KMS-11 (cell line): Measurements from ENCODE around the gene CTNNA3.

Experiments
- H2AFZ ChIP-seq: fragments of 200-600 bp; sonication (generic); 2 replicates; pipeline ENCODE4 v1.6.1; 2016; ENCODE audit warnings: antibody characterized with exemption, mixed run types, low read depth
- H3K27ac ChIP-seq: fragments of 200-600 bp; sonication (generic); 2 replicates; pipeline ENCODE4 v1.6.1; 2016; ENCODE audit warnings: mild to moderate bottlenecking, mixed run types
- H3K27me3 ChIP-seq: fragments of 200-600 bp; sonication (generic); 2 replicates; pipeline ENCODE4 v1.6.1; 2017; ENCODE audit warnings: mild to moderate bottlenecking, low read depth, mixed run types, moderate library complexity; ENCODE audit not compliant: insufficient read depth
- H3K36me3 ChIP-seq: fragments of 200-600 bp; sonication (generic); 2 replicates; pipeline ENCODE4 v1.6.1; 2017; ENCODE audit warnings: mild to moderate bottlenecking, mixed run types; ENCODE audit not compliant: insufficient read depth
- H3K4me1 ChIP-seq: fragments of 200-600 bp; sonication (generic); 2 replicates; pipeline ENCODE4 v1.6.1; 2016; ENCODE audit warnings: mild to moderate bottlenecking, low read depth, mixed run types; ENCODE audit not compliant: poor library complexity, severe bottlenecking
- H3K4me2 ChIP-seq: fragments of 200-600 bp; sonication (generic); 2 replicates; pipeline ENCODE4 v1.7.0; 2016; ENCODE audit warnings: mild to moderate bottlenecking, mixed run types
- H3K4me3 ChIP-seq: fragments of 200-600 bp; sonication (generic); IDR thresholded peaks from 2 replicates; pipeline ENCODE4 v1.6.1; 2017; ENCODE audit warnings: low read depth, low read length, mixed read lengths; ENCODE audit not compliant: insufficient read depth
- H3K79me2 ChIP-seq: fragments of 200-600 bp; sonication (generic); 2 replicates; pipeline ENCODE4 v1.6.1; 2016; ENCODE audit warnings: low read depth, mixed run types; ENCODE audit not compliant: insufficient read depth
- H3K9ac ChIP-seq: fragments of 200-600 bp; sonication (generic); 2 replicates; pipeline ENCODE4 v1.6.1; 2016; ENCODE audit warnings: mild to moderate bottlenecking, mixed run types
- H4K20me1 ChIP-seq: fragments of 200-600 bp; sonication (generic); 2 replicates; pipeline ENCODE4 v1.6.1; 2016; ENCODE audit warnings: mild to moderate bottlenecking, mixed run types; ENCODE audit not compliant: insufficient read depth
- CTCF ChIP-seq: fragments of 200-600 bp; sonication (generic); conservative IDR thresholded peaks from 2 replicates; pipeline ENCODE4 v1.6.1; 2017; ENCODE audit warnings: low read depth, mild to moderate bottlenecking, antibody characterized with exemption, low read length, moderate library complexity, mixed read lengths

The CTNNA3 gene

DNA sequence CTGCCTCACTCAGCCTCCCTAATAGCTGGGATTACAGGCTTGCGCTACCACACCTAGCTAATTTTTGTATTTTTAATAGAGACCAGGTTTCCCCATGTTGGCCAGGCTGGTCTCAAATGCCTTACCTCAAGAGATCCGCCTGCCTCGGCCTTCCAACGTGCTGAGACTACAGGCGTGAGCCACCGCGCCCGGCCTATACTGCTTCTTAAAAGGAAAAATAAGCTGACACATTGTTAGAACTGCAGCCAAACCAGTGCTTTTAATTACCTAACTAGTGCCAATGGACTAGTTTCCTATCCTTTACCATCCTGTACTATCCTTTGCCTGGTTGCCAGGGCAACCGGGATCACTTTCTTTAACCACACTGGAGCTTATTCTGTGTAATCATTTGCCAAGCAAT, 662.1 kb downstream of the CTNNA3 start:
- Histone ChIP-seq H3K4me1 (no peaks in the 10 kb centered on the region), H3K9ac (no peak overlapping the region), H3K27me3 (no peaks in the 10 kb centered on the region)

DNA sequence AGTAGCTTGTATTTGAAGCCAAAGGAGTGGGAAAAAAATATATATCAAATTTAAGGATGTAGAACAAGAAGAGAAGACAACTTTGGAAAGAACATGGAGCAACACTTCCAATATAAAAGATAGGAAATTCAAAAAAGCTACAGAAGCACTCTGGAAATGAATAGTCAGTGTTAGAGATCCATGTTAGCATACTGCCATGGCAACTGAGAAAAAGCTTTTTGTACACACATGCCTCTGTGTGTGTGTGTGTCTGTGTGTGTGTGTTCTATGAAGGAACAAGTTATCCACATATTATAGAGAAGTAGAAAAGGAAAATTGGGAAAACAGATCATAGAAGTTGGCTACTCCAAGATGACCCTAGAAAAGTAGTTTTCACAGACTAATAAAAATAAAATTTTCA, 673.9 kb downstream of the CTNNA3 start:
- H3K27ac ChIP-seq: no peak overlapping the region
- H3K9ac ChIP-seq: no peak overlapping the region
- H3K79me2 ChIP-seq: no peaks in the 10 kb centered on the region
- H3K36me3 ChIP-seq: no peaks in the 10 kb centered on the region
- H3K4me2 ChIP-seq: no peak overlapping the region
- no peak overlapping the region for H2AFZ ChIP-seq
- H3K4me1 ChIP-seq: no peaks in the 10 kb centered on the region
- H4K20me1 ChIP-seq: no peaks in the 10 kb centered on the region
- no peak for TF ChIP-seq CTCF
- H3K27me3 ChIP-seq: no peaks in the 10 kb centered on the region
- no peak overlapping the region for H3K4me3 ChIP-seq

More for the DNA sequence above, 662.1 kb downstream of the CTNNA3 start:
- H4K20me1 ChIP-seq: no peaks in the 10 kb centered on the region
- no peaks in the 10 kb centered on the region for H3K79me2 ChIP-seq
- no peak overlapping the region for H3K27ac ChIP-seq
- TF ChIP-seq CTCF: no peak
- no peak overlapping the region for H3K4me2 ChIP-seq
- H3K36me3 ChIP-seq: no peaks in the 10 kb centered on the region
- no peak overlapping the region for H2AFZ ChIP-seq
- no peak overlapping the region for H3K4me3 ChIP-seq

DNA sequence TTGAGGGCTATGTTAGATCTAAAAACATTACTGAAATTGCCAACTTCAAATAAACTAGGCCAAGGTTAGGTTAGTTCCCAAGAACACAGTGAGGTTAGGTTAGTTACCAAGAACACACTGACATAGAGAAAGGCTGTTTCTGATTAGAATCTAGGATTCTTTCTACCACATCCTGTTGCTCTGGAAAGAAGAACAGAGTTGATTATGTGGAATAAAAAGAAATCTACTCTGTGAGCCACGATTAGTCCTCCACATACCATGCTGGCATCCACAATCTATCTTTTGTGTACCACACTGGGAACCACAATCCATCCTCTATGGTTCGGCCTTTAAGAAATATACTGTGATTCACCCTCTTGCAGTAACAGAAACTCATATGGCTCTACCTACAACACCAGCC, 678.8 kb downstream of the CTNNA3 start:
- H3K9ac ChIP-seq: no peak overlapping the region
- H3K27ac ChIP-seq: no peak overlapping the region
- H3K27me3 ChIP-seq: no peaks in the 10 kb centered on the region
- no peaks in the 10 kb centered on the region for H3K4me1 ChIP-seq
- H4K20me1 ChIP-seq: no peaks in the 10 kb centered on the region
- H3K4me2 ChIP-seq: no peak overlapping the region
- no peak for TF ChIP-seq CTCF
- H3K79me2 ChIP-seq: no peaks in the 10 kb centered on the region
- H3K36me3 ChIP-seq: no peaks in the 10 kb centered on the region
- no peak overlapping the region for H2AFZ ChIP-seq
- no peak overlapping the region for H3K4me3 ChIP-seq

DNA sequence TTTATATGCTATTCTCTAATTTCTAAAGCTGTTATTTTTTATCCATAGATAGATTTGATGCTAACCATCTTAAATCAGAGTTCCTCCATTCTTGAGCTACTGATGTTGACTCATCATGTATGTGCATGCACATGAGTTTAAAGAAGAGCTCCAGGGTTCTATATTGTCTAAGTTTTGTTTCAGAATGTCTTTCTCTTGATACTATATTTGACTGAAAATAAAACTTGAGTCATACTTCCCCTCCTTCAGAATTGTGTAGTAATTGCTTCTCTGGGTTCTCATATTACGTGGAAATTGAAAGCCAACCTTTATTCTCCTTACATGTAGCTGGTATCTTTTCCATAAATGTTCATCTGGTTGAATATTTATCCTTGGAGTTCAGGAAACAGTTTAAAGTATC, 680.8 kb downstream of the CTNNA3 start:
- Histone ChIP-seq H3K27me3 (no peaks in the 10 kb centered on the region), H3K27ac (no peak overlapping the region), H2AFZ (no peak overlapping the region), H3K36me3 (no peaks in the 10 kb centered on the region), H3K9ac (no peak overlapping the region), H3K79me2 (no peaks in the 10 kb centered on the region), H4K20me1 (no peaks in the 10 kb centered on the region), H3K4me2 (no peak overlapping the region), H3K4me1 (no peaks in the 10 kb centered on the region), H3K4me3 (no peak overlapping the region)
- no peak for TF ChIP-seq CTCF

DNA sequence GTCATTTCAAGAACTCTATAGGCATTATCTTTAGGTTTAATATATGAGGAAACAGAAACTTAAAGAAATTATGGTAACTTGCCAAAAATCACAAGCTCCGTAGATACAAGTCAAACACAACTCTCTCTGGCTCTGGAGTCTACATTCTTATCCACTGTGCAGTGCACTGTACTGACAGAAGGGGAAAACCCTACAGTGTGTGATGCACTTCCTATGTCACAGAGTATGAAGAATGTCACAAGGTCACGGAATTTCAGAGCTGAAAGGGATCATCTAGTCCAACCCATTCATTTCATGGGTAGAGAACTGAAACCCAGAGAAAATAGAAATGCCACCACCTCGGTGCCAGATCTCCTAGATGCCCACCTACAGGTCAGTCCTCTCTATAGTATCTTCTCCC, 684.0 kb downstream of the CTNNA3 start:
- no peak overlapping the region for H3K9ac ChIP-seq
- H3K36me3 ChIP-seq: no peaks in the 10 kb centered on the region
- H3K4me2 ChIP-seq: no peak overlapping the region
- no peak overlapping the region for H3K4me3 ChIP-seq
- H3K27me3 ChIP-seq: no peaks in the 10 kb centered on the region
- no peak overlapping the region for H3K27ac ChIP-seq
- no peak for TF ChIP-seq CTCF
- H3K79me2 ChIP-seq: no peaks in the 10 kb centered on the region
- H4K20me1 ChIP-seq: no peaks in the 10 kb centered on the region
- H2AFZ ChIP-seq: no peak overlapping the region
- no peaks in the 10 kb centered on the region for H3K4me1 ChIP-seq
